ENCODE data around the gene EIF4G3.

GRCh38 chr1:20978413-20978812 lies 198.3 kb downstream of the EIF4G3 start:
- TF ChIP-seq CREB5 (CRISPR knock-in tag; IDR thresholded peaks at IDR 0.05; ENCODE audit: low read depth) (no peak), SNAI2 (CRISPR knock-in tag; IDR thresholded peaks at IDR 0.05) (no peak), ZFP3 (CRISPR knock-in tag; IDR thresholded peaks at IDR 0.05) (no peak), ARNTL (CRISPR knock-in tag; IDR thresholded peaks at IDR 0.05; ENCODE audit: borderline replicate concordance, low read depth) (no peak), RARB (CRISPR knock-in tag; IDR thresholded peaks at IDR 0.05) (no peak), PPARA (CRISPR knock-in tag; IDR thresholded peaks at IDR 0.05; ENCODE audit: borderline replicate concordance) (no peak)
